OCI-LY3 (cell line): ENCODE data around the gene PTH2R.

Experiments
- H2AFZ ChIP-seq: fragments of 200-600, 300-600 bp; shearing (Covaris generic); 2 replicates; pipeline ENCODE4 v1.6.0; 2014; ENCODE audit warnings: antibody characterized with exemption, low read depth, low read length
- H3K27ac ChIP-seq: fragments of 200-600, 300-600 bp; sonication (generic); 2 replicates; pipeline ENCODE4 v1.5.1; 2014; ENCODE audit warnings: mild to moderate bottlenecking, low read length, moderate library complexity, mixed read lengths
- H3K27me3 ChIP-seq: fragments of 200-600, 300-600 bp; sonication (generic); 2 replicates; pipeline ENCODE4 v1.6.1; 2014; ENCODE audit warnings: low read depth, low read length, mixed read lengths
- H3K36me3 ChIP-seq: fragments of 200-600, 300-600 bp; sonication (generic); replicated peaks from 2 replicates; pipeline ENCODE3; 2014; ENCODE audit warnings: low read depth, low read length, mixed read lengths
- H3K4me1 ChIP-seq: fragments of 300-600, 200-600 bp; sonication (generic); 2 replicates; pipeline ENCODE4 v1.6.1; 2014; ENCODE audit warnings: low read length, mixed read lengths
- H3K4me2 ChIP-seq: fragments of 200-600, 300-600 bp; sonication (generic); 2 replicates; pipeline ENCODE4 v1.6.1; 2014; ENCODE audit warnings: low read length, mixed read lengths
- H3K4me3 ChIP-seq: fragments of 300-600, 200-600 bp; sonication (generic); 2 replicates; pipeline ENCODE4 v1.5.1; 2014; ENCODE audit warnings: antibody characterized with exemption, mild to moderate bottlenecking, low read length, moderate library complexity
- H3K79me2 ChIP-seq: fragments of 300-600, 200-600 bp; shearing (Covaris generic); 2 replicates; pipeline ENCODE4 v1.6.1; 2014; ENCODE audit warnings: mild to moderate bottlenecking, low read length, mixed read lengths
- H3K9ac ChIP-seq: fragments of 300-600, 200-600 bp; shearing (Covaris generic); 2 replicates; pipeline ENCODE4 v1.6.0; 2014; ENCODE audit warnings: mild to moderate bottlenecking, low read length, moderate library complexity
- H3K9me3 ChIP-seq: fragments of 200-600, 300-600 bp; shearing (Covaris generic); 2 replicates; pipeline ENCODE4 v1.6.1; 2014; ENCODE audit warnings: low read length, mixed read lengths; ENCODE audit not compliant: insufficient read depth
- H4K20me1 ChIP-seq: fragments of 200-600, 300-600 bp; sonication (generic); 2 replicates; pipeline ENCODE4 v1.6.1; 2016; ENCODE audit warnings: low read length, mixed read lengths; ENCODE audit not compliant: insufficient read depth
- CTCF ChIP-seq: fragments of 200-600, 300-600 bp; sonication (generic); IDR thresholded peaks from 2 replicates; pipeline ENCODE4 v1.5.1; 2014; ENCODE audit warnings: antibody characterized with exemption, low read length, low read depth
- EZH2phosphoT487 ChIP-seq: fragments of 200-600 bp; shearing (Covaris generic); IDR thresholded peaks from 2 replicates; pipeline ENCODE4 v1.6.1; 2018; ENCODE audit warnings: antibody characterized with exemption, mixed run types, low read depth

Gene PTH2R

GRCh38 chr2:208415897-208416296, 9.3 kb downstream of the PTH2R start:
- H3K4me3 ChIP-seq = peak overlapping the region; percentile 23; the same call in 1 of the 2 replicates
- H3K4me2 ChIP-seq = peak overlapping the region; percentile 47
- peaks cover 18% of the 10 kb centered on the region for H3K4me1 ChIP-seq
- H3K9me3 ChIP-seq = 0 out of 2 replicates have a peak, but pooled peaks cover 3% of the 10 kb centered on the region
- no peaks in the 10 kb centered on the region for H4K20me1 ChIP-seq
- H3K27ac ChIP-seq = peak overlapping the region; percentile 59
- no peak overlapping the region for H2AFZ ChIP-seq
- no peaks in the 10 kb centered on the region for H3K27me3 ChIP-seq
- TF ChIP-seq EZH2phosphoT487 = no peak
- no peak for TF ChIP-seq CTCF
- no peak overlapping the region for H3K9ac ChIP-seq
- H3K36me3 ChIP-seq = no peaks in the 10 kb centered on the region
- H3K79me2 ChIP-seq = no peaks in the 10 kb centered on the region

GRCh38 chr2:208426412-208427045, 19.9 kb downstream of the PTH2R start:
- Histone ChIP-seq H3K79me2 (no peaks in the 10 kb centered on the region), H4K20me1 (no peaks in the 10 kb centered on the region), H3K9ac (no peak overlapping the region), H3K9me3 (no peaks in the 10 kb centered on the region), H3K36me3 (no peaks in the 10 kb centered on the region), H3K4me1 (peaks cover 17% of the 10 kb centered on the region), H3K4me2 (no peak overlapping the region), H3K4me3 (no peak overlapping the region), H3K27ac (no peak overlapping the region), H2AFZ (peak overlapping the region; percentile 43; the same call in 1 of the 2 replicates), H3K27me3 (no peaks in the 10 kb centered on the region)
- TF ChIP-seq CTCF (no peak), EZH2phosphoT487 (no peak)

GRCh38 chr2:208437755-208438154, 31.2 kb downstream of the PTH2R start:
- Histone ChIP-seq H3K27ac (no peak overlapping the region), H3K79me2 (no peaks in the 10 kb centered on the region), H3K9ac (no peak overlapping the region), H3K4me3 (no peak overlapping the region), H3K36me3 (no peaks in the 10 kb centered on the region), H3K27me3 (no peaks in the 10 kb centered on the region), H3K4me1 (no peaks in the 10 kb centered on the region), H3K4me2 (no peak overlapping the region), H3K9me3 (no peaks in the 10 kb centered on the region), H2AFZ (no peak overlapping the region), H4K20me1 (no peaks in the 10 kb centered on the region)
- TF ChIP-seq EZH2phosphoT487 = no peak
- no peak for TF ChIP-seq CTCF

GRCh38 chr2:208440716-208441115, 34.1 kb downstream of the PTH2R start:
- H3K9me3 ChIP-seq = no peaks in the 10 kb centered on the region
- no peaks in the 10 kb centered on the region for H3K79me2 ChIP-seq
- no peaks in the 10 kb centered on the region for H3K36me3 ChIP-seq
- H3K27ac ChIP-seq = no peak overlapping the region
- H3K4me3 ChIP-seq = no peak overlapping the region
- H3K4me1 ChIP-seq = no peaks in the 10 kb centered on the region
- no peak overlapping the region for H3K9ac ChIP-seq
- H4K20me1 ChIP-seq = no peaks in the 10 kb centered on the region
- H3K4me2 ChIP-seq = no peak overlapping the region
- TF ChIP-seq CTCF (no peak), EZH2phosphoT487 (no peak)
- H3K27me3 ChIP-seq = no peaks in the 10 kb centered on the region
- no peak overlapping the region for H2AFZ ChIP-seq
